GM12873 (cell line): Measurements from ENCODE around the gene NRSN2.

Experiments
- TF ChIP-seq, protein P1 (sequence below): IDR thresholded peaks from 2 replicates; pipeline ENCODE4 v1.5.1; 2012; ENCODE audit warnings: low read depth, mild to moderate bottlenecking, moderate library complexity, low read length, control low read depth; ENCODE audit not compliant: insufficient read depth; ENCODE audit errors: missing control alignments

Gene NRSN2

DNA sequence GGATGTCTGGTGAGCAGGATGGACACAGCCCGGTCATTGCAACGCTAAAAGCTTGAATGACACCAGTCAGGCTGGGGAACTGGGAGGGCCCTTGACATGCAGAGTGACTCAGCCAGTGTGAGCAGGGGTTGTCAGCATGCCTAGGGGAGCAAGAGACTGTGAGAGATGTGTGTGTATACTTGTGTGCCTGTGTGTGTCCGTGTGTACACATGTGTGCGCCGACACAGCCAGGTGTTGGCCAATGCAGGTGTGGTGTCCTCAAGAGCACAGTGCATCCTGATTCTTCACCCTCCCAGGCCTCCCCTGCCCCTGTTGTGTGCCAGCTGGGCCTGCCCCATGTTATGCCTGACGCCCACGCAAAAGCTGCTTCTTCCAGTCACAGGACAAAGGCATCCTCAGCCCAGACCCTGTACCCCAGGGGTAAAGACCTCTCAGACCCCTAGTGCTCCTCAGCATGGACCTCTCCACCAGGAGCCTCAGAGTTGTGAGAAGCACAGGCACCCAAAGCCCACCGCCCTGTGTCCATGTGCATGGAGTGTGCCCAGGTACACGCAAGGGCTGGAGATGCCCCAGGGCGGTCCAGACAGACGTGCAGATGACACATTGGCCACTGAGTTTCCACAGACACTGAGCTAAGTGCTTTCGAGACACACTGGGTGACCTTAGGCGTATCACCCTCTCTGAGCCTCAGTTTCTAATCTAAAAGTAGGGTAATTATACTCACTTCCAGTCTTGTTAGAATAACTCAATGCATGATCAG is 16.6 kb downstream of the NRSN2 start:
- TF ChIP-seq, protein P1, sequence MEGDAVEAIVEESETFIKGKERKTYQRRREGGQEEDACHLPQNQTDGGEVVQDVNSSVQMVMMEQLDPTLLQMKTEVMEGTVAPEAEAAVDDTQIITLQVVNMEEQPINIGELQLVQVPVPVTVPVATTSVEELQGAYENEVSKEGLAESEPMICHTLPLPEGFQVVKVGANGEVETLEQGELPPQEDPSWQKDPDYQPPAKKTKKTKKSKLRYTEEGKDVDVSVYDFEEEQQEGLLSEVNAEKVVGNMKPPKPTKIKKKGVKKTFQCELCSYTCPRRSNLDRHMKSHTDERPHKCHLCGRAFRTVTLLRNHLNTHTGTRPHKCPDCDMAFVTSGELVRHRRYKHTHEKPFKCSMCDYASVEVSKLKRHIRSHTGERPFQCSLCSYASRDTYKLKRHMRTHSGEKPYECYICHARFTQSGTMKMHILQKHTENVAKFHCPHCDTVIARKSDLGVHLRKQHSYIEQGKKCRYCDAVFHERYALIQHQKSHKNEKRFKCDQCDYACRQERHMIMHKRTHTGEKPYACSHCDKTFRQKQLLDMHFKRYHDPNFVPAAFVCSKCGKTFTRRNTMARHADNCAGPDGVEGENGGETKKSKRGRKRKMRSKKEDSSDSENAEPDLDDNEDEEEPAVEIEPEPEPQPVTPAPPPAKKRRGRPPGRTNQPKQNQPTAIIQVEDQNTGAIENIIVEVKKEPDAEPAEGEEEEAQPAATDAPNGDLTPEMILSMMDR = no peak

DNA sequence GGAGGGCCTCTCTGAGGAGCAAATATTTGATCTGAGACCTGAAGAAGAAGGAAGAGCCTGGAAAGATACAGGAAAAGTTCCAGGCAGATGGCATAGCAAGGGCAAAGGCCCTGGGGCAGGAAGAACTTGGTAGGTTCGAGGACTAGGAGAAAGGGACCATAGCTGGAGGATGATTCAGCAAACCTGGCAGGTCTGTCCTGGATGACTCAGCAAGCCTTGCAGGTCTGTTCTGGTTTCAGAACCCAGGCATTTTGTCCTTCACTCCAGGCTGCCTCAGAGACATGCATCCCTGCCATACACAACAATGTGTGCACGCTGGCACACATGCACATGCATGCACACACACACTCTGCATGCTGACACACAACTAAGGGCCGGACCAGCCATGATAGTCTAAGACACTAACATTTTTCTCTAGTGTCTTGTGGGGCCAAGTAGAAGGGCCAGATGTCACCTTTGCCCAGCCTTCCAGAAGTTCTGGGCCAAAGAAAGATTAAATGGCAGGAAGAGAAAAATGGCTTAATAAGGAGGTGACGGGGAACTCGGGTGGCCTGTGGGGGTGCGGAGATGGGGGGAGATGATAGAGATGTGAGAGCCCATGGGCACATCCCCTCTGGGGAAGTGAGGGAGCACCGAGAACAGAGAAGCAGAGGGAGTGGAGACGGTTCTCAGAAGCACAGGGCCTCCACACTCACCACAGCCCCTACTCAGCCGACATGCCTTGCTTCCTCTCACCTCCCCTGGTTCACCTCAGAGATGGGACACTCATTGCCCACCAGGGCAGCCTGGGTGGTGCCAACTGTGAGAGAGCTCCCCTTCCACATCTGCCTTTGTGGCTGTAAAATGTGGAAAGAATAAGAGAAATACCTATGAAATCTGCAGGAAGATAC is 18.2 kb downstream of the NRSN2 start:
- TF ChIP-seq, protein P1 = no peak

DNA sequence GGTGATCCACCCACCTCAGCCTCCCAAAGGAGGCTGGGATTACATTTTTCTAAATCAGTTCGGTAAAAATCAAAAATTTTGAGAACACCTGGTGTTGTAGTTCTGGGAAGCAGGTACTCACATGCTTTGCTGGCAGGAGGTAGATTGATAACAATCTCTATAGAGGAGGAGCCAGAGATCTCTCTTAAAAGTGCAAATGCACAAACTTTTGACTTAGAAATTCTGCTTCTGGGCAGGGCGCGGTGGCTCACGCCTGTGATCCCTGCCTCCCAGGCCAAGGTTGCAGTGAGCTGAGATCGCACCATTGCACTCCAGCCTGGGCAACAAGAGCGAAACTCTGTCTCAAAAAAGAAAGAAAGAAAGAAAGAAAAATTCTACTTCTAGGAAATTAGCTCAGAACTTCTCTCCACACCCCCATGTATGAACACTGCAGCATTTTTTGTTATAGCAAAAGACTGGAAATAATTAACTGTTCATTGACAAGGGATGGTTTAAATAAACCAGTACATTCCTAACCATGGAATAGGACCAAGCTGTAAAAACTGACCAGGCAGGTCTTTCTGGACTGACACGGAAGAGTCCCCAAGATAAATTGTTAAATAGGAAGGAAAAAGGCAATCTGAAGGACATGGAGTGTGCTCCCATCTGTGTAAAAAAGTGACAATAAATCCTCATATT is 19.3 kb downstream of the NRSN2 start:
- TF ChIP-seq, protein P1 = no peak

DNA sequence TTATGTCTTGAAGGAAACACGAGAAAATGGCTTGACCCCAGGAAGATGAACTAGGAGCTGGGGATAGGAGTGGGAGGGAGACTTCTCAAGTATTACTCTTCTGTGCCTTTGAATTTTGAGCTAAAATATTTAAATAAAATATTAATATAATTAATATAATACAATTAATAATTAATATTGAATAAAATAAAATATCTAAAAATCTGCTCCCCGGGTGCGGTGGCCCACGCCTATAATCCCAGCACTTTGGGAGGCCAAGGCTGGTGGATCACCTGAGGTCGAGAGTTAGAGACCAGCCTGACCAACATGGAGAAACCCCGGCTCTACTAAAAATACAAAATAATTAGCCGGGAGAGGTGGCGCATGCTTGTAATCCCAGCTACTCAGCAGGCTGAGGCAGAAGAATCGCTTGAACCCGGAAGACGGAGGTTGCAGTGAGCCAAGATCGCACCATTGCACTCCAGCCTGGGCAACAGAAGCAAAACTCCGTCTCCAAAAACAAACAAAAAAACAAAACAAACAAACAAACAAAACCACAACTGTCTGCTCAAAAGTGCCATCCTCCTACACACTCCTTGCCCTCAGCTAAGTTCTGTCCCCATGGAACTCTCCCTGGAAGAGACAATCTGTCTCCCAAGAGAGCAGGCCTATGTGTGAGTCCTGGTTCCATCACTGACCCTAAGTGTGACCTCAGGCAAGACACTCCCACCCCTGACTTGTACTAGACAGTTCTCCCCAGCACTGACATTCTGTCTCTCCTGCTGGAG is 20.0 kb downstream of the NRSN2 start:
- TF ChIP-seq, protein P1 = no peak

DNA sequence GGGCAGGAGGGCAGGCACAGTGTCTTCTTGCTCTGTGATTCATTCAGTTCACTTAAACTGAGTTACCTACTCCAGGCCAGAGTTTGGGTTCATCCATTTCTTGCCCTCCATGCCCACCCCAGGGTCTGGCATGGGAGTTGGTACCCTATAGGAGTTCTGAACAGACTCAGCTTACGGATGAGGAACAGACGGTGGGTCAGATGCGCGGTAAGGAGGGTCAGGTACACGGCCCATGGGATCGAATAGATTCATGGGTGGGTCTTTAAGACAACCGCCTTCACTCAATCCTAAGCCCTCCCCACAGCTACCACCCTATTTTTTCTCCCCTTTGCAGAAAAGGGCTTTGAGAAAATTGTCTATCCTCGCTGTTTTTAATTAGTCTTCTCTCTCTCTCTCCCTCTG is 20.6 kb downstream of the NRSN2 start:
- TF ChIP-seq, protein P1 = no peak

DNA sequence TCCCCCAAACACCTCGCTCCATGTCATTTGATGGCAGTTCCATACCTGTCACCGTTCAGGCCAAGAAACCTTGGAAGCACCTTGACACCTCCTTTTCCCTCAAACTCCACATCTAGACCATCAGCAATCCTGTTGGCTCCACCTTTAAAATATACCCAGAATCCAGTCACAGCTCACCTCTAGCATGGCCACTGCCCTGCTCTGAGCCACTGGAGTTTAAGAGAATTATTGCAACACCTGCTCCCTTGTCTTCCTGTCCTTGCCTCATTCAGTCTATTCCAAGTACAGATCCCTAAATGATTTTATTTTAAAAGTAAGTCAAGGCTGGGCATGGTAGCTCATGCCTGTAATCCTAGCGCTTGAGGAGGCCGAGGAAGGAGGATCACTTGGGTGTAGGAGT is 22.0 kb downstream of the NRSN2 start:
- TF ChIP-seq, protein P1 = no peak
